Neural progenitor cell (in vitro differentiated cells): ENCODE results near the gene CASP3. TPM values are rescaled to one million over a fixed set of nuclear protein-coding genes. Genes with fewer than 3 reads are reported as not detected.
"Not testable (repeated sequence)": the region's sequence is repeated elsewhere in the genome, so short reads cannot be mapped to it uniquely, and the experiment has no call there.

Source experiments
- DNase-seq: peaks from one replicate; pipeline ENCODE4 v3.0.0-alpha.2; 2016; ENCODE audit warnings: low spot score
- H2AFZ ChIP-seq: fragments of 200-600 bp; sonication (generic); replicated peaks from 2 replicates; pipeline ENCODE4 v1.6.1; 2016; ENCODE audit warnings: antibody characterized with exemption
- H3F3A ChIP-seq: fragments of 200-600 bp; sonication (generic); 2 replicates; pipeline ENCODE4 v1.6.1; 2016; ENCODE audit warnings: antibody characterized with exemption, low read depth
- H3K27ac ChIP-seq: fragments of 200-600 bp; sonication (generic); 2 replicates; pipeline ENCODE4 v1.5.1; 2016; ENCODE audit warnings: mild to moderate bottlenecking
- H3K27me3 ChIP-seq: fragments of 200-600 bp; sonication (generic); 2 replicates; pipeline ENCODE4 v1.6.1; 2016; ENCODE audit warnings: mild to moderate bottlenecking, moderate library complexity
- H3K36me3 ChIP-seq: fragments of 200-600 bp; sonication (generic); 2 replicates; pipeline ENCODE4 v1.5.1; 2016
- H3K4me1 ChIP-seq: fragments of 200-600 bp; sonication (generic); 2 replicates; pipeline ENCODE4 v1.6.1; 2016; ENCODE audit warnings: mixed run types
- H3K4me2 ChIP-seq: fragments of 200-600 bp; sonication (generic); 2 replicates; pipeline ENCODE4 v1.6.1; 2016
- H3K4me3 ChIP-seq: fragments of 200-600 bp; sonication (generic); 2 replicates; pipeline ENCODE4 v1.5.1; 2016
- H3K79me2 ChIP-seq: fragments of 200-600 bp; sonication (generic); 2 replicates; pipeline ENCODE4 v1.6.1; 2016; ENCODE audit warnings: low read depth
- H3K9ac ChIP-seq: fragments of 200-600 bp; sonication (generic); 2 replicates; pipeline ENCODE4 v1.6.1; 2016
- H3K9me3 ChIP-seq: fragments of 200-600 bp; sonication (generic); 2 replicates; pipeline ENCODE4 v1.5.1; 2016; ENCODE audit warnings: low read depth
- H4K20me1 ChIP-seq: fragments of 200-600 bp; sonication (generic); 2 replicates; pipeline ENCODE4 v1.6.1; 2016; ENCODE audit warnings: low read depth
- H3K27ac Mint-ChIP-seq: 3 replicates; pipeline ENCODE4 v1.8.0; 2021; ENCODE audit warnings: mixed read lengths
- H3K27me3 Mint-ChIP-seq: 2 replicates; pipeline ENCODE4 v1.8.0; 2022; ENCODE audit warnings: low read depth, mild to moderate bottlenecking, inconsistent platforms, moderate library complexity, mixed read lengths; ENCODE audit not compliant: insufficient read depth
- H3K36me3 Mint-ChIP-seq: 3 replicates; pipeline ENCODE4 v1.8.0; 2021; ENCODE audit warnings: mixed read lengths
- H3K4me1 Mint-ChIP-seq: 3 replicates; pipeline ENCODE4 v1.8.0; 2021; ENCODE audit warnings: mixed read lengths
- H3K4me3 Mint-ChIP-seq: 3 replicates; pipeline ENCODE4 v1.8.0; 2021; ENCODE audit warnings: mild to moderate bottlenecking, moderate library complexity, mixed read lengths
- H3K9me3 Mint-ChIP-seq: 3 replicates; pipeline ENCODE4 v1.8.0; 2020; ENCODE audit warnings: mixed read lengths
- CTCF ChIP-seq: fragments of 200-600 bp; sonication (generic); IDR thresholded peaks from 2 replicates; pipeline ENCODE4 v1.5.1; 2017; ENCODE audit warnings: antibody characterized with exemption, mild to moderate bottlenecking
- EZH2 ChIP-seq: fragments of 200-600 bp; sonication (generic); IDR thresholded peaks from 2 replicates; pipeline ENCODE4 v1.6.1; 2017; ENCODE audit warnings: antibody characterized with exemption, mild to moderate bottlenecking, moderate library complexity
- EZH2phosphoT487 ChIP-seq: fragments of 200-600 bp; sonication (generic); IDR thresholded peaks from 2 replicates; pipeline ENCODE4 v1.6.1; 2017; ENCODE audit warnings: antibody characterized with exemption
- total RNA-seq: library from RNA; depleted of rRNA; stranded (reverse); fragments of >200 nt; gene quantifications from 2 replicates; pipeline ENCODE4 v1.2.3, GENCODE V29; 2015; ENCODE audit warnings: low replicate concordance

The CASP3 gene
- total RNA-seq, 1 donor from 2014 or later, result 69.8 TPM

DNA sequence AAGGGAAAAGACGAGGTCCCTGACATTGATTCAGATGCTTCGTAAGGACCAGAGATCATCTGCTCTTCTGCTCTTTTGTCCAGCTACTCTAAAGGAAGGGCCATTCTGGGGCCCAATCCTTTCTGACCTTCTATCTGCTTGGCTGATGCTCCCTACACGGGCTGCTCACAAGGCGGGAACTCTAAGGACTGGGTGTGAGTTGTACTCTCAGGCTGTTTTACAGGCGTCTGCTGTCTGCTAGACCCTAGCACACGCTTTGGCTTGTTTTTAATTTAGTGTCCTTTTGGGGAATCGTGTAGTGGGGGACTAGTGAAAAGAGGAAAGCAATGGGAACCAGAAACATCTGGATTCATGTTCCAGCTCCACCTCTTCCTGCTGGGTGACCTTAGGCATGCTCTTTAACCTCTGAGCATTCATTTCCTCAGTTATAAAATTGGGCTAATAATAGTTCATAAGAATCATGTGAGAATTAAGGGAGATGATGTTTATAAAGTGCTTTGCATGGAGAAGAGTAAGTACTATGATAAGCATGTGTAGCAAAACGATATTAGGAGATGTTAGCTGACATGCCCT is 53.1 kb downstream of the CASP3 start:
- H4K20me1 ChIP-seq, result no peaks in the 10 kb centered on the region
- H3K36me3 ChIP-seq, result no peaks in the 10 kb centered on the region
- Mint-ChIP-seq H3K9me3 (peaks cover 8% of the 10 kb centered on the region), H3K27ac (no peak overlapping the region), H3K27me3 (peaks cover 2% of the 10 kb centered on the region), H3K4me3 (no peak overlapping the region), H3K36me3 (no peaks in the 10 kb centered on the region), H3K4me1 (peaks cover 12% of the 10 kb centered on the region)
- H3K4me2 ChIP-seq, result no peak overlapping the region
- no peak for DNase-seq
- H3F3A ChIP-seq, result no peaks in the 10 kb centered on the region
- no peak overlapping the region for H3K27ac ChIP-seq
- H3K27me3 ChIP-seq, result no peaks in the 10 kb centered on the region
- no peak overlapping the region for H3K4me3 ChIP-seq
- H3K79me2 ChIP-seq, result no peaks in the 10 kb centered on the region
- no peaks in the 10 kb centered on the region for H3K4me1 ChIP-seq
- H3K9me3 ChIP-seq, result no peaks in the 10 kb centered on the region
- TF ChIP-seq CTCF, result no peak
- TF ChIP-seq EZH2phosphoT487, result no peak
- no peak for TF ChIP-seq EZH2
- no peak overlapping the region for H3K9ac ChIP-seq
- no peak overlapping the region for H2AFZ ChIP-seq

GRCh38 chr4:184595430-184595829 is 53.8 kb downstream of the CASP3 start:
- Mint-ChIP-seq H3K36me3 (no peaks in the 10 kb centered on the region), H3K9me3 (peaks cover 8% of the 10 kb centered on the region), H3K4me1 (peaks cover 12% of the 10 kb centered on the region), H3K27ac (no peak overlapping the region), H3K27me3 (peaks cover 2% of the 10 kb centered on the region), H3K4me3 (no peak overlapping the region)
- no peaks in the 10 kb centered on the region for H3K4me1 ChIP-seq
- H3K4me2 ChIP-seq, result no peak overlapping the region
- no peak overlapping the region for H3K27ac ChIP-seq
- no peak overlapping the region for H3K4me3 ChIP-seq
- no peaks in the 10 kb centered on the region for H4K20me1 ChIP-seq
- no peaks in the 10 kb centered on the region for H3F3A ChIP-seq
- no peak overlapping the region for H3K9ac ChIP-seq
- H3K36me3 ChIP-seq, result no peaks in the 10 kb centered on the region
- TF ChIP-seq EZH2phosphoT487, result no peak
- TF ChIP-seq EZH2, result no peak
- no peak for TF ChIP-seq CTCF
- no peaks in the 10 kb centered on the region for H3K9me3 ChIP-seq
- DNase-seq, result no peak
- H3K79me2 ChIP-seq, result no peaks in the 10 kb centered on the region
- no peak overlapping the region for H2AFZ ChIP-seq
- no peaks in the 10 kb centered on the region for H3K27me3 ChIP-seq

DNA sequence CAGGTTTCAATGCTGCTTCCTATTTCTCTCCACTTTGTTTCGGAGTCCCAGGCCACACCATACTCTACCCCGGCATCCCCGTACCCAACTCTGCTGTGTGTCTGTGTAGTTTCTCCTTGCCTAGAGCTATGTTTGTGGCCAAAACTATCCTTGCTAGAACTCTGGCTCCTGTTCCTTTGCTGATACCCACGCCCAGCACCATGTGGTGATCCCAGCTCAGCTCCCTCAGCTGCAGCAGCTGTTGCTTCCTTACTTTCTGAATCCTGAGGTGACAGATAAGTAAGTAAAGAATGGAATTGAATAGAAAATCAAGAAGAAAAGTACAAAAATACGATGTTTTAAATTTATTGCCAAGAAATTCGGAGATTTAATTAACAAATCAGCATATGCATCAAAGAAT is 55.8 kb downstream of the CASP3 start:
- Histone ChIP-seq H3K36me3 (no peaks in the 10 kb centered on the region), H3K4me2 (no peak overlapping the region), H3K9ac (no peak overlapping the region), H3K27me3 (no peaks in the 10 kb centered on the region), H4K20me1 (no peaks in the 10 kb centered on the region), H2AFZ (no peak overlapping the region), H3K9me3 (no peaks in the 10 kb centered on the region), H3K27ac (no peak overlapping the region), H3F3A (no peaks in the 10 kb centered on the region), H3K4me3 (no peak overlapping the region), H3K4me1 (no peaks in the 10 kb centered on the region), H3K79me2 (no peaks in the 10 kb centered on the region)
- peaks cover 5% of the 10 kb centered on the region for H3K4me1 Mint-ChIP-seq
- no peak overlapping the region for H3K27ac Mint-ChIP-seq
- H3K4me3 Mint-ChIP-seq, result no peak overlapping the region
- peaks cover 3% of the 10 kb centered on the region for H3K9me3 Mint-ChIP-seq
- H3K27me3 Mint-ChIP-seq, result peaks cover 2% of the 10 kb centered on the region
- no peaks in the 10 kb centered on the region for H3K36me3 Mint-ChIP-seq
- DNase-seq, result no peak
- TF ChIP-seq CTCF (no peak), EZH2 (no peak), EZH2phosphoT487 (no peak)

DNA sequence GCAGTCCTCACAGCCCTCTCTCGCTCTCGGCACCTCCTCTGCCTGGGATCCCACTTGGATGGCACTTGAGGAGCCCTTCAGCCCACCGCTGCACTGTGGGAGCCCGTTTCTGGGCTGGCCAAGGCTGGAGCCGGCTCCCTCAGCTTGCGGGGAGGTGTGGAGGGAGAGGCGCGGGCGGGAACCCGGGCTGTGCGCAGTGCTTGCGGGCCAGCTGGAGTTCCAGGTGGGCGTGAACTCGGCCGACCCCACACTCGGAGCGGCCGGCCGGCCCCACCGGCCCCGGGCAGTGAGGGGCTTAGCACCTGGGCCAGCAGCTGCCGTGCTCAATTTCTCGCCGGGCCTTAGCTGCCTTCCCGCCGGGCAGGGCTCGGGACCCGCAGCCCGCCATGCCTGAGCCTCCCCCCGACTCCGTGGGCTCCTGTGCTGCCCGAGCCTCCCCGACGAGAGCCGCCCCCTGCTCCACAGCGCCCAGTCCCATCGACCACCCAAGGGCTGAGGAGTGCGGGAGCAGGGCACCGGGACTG is 57.4 kb downstream of the CASP3 start:
- H3K4me2 ChIP-seq, H3K36me3 Mint-ChIP-seq, H3K27ac ChIP-seq, H3K9me3 Mint-ChIP-seq, H3F3A ChIP-seq, H2AFZ ChIP-seq, H3K27ac Mint-ChIP-seq, H3K27me3 Mint-ChIP-seq, H3K4me1 ChIP-seq, H3K4me1 Mint-ChIP-seq, H3K4me3 ChIP-seq, H3K9ac ChIP-seq, H4K20me1 ChIP-seq, H3K36me3 ChIP-seq, H3K4me3 Mint-ChIP-seq, DNase-seq, H3K9me3 ChIP-seq, H3K27me3 ChIP-seq, H3K79me2 ChIP-seq: not testable (repeated sequence)
